HCT116 (cell line): ENCODE results near the gene TMEM94. TPM values are rescaled to one million over a fixed set of nuclear protein-coding genes. Genes with fewer than 3 reads are reported as not detected.

ENCODE experiments used
- ATAC-seq: fragments of 200-7000 bp; cut with Tn5 transposase; 2 replicates; pipeline ENCODE4 v1.9.1; 2020; ENCODE audit warnings: mild to moderate bottlenecking, moderate library complexity
- BruUV-seq: library from RNA; stranded (reverse); fragments of 400-500 nt; replicated peaks from 2 replicates; lab custom pipeline; 2021; lab: Mats Ljungman, UMichigan
- CTCF ChIA-PET: fragments of 300-600 bp; sonication (Branson Sonifier 250); formaldehyde crosslinking; loops from one replicate; lab custom pipeline; 2021; ENCODE audit warnings: antibody characterized with exemption; lab: Charles Lee
- POLR2A ChIA-PET: fragments of 300-600, 350-600 bp; sonication (Branson Sonifier 250); formaldehyde crosslinking; loops from one replicate; lab custom pipeline; 2021; ENCODE audit warnings: antibody characterized with exemption; lab: Charles Lee
- RAD21 ChIA-PET, 2 experiments: fragments of 300-600 bp; sonication (Branson Sonifier 250); formaldehyde crosslinking; loops; one replicate each; lab custom pipeline; 2023; ENCODE audit warnings: low total read pairs in 2 of 2; ENCODE audit not compliant: uncharacterized antibody in 2 of 2, unreplicated experiment in 2 of 2, low non-redundant PET in 1 of 2; lab: Charles Lee
- DNase-seq: peaks from one replicate; pipeline ENCODE4 v3.0.0-alpha.2; 2010; ENCODE audit warnings: low read depth, low spot score
- H2AFZ ChIP-seq: fragments of 200-600 bp; shearing (Covaris generic), sonication (generic); 2 replicates; pipeline ENCODE4 v1.6.1; 2017; ENCODE audit warnings: low read depth, mixed run types, mixed read lengths, antibody characterized with exemption, low read length; ENCODE audit not compliant: poor library complexity, severe bottlenecking
- H3K27ac ChIP-seq: 2 replicates; pipeline ENCODE4 v1.5.1; 2012; ENCODE audit warnings: low read depth, low read length
- H3K27me3 ChIP-seq: fragments of 200-600 bp; sonication (generic); 2 replicates; pipeline ENCODE4 v1.6.1; 2016; ENCODE audit warnings: mixed run types, low read length, mixed read lengths; ENCODE audit not compliant: insufficient read depth
- H3K36me3 ChIP-seq, 2 experiments: fragments of 200-500 bp in 1 of 2; fragments of 200-600 bp in 1 of 2; sonication (Bioruptor generic) in 1 of 2; sonication (generic) in 1 of 2; 2 replicates each; pipeline versions ENCODE4 v1.5.1 to v1.6.1; 2014 to 2016; ENCODE audit warnings: low read length in 2 of 2, inconsistent platforms in 1 of 2, mixed read lengths in 1 of 2, mixed run types in 1 of 2; ENCODE audit not compliant: insufficient read depth in 2 of 2, control insufficient read depth in 1 of 2
- H3K4me1 ChIP-seq, 2 experiments: fragments of 200-600 bp in 1 of 2; sonication (generic) in 1 of 2; 2 replicates each; pipeline versions ENCODE4 v1.5.1 to v1.6.1; 2012 to 2017; ENCODE audit warnings: low read length in 2 of 2, inconsistent platforms in 1 of 2, mild to moderate bottlenecking in 1 of 2, mixed read lengths in 1 of 2, mixed run types in 1 of 2, moderate library complexity in 1 of 2; ENCODE audit not compliant: insufficient read depth in 2 of 2, control insufficient read depth in 1 of 2
- H3K4me2 ChIP-seq: fragments of 200-600 bp; sonication (generic); 2 replicates; pipeline ENCODE4 v1.6.1; 2017; ENCODE audit warnings: mixed run types, low read length, mixed read lengths
- H3K4me3 ChIP-seq, 2 experiments: fragments of 200-600 bp in 1 of 2; sonication (generic) in 1 of 2; replicated peaks in 1 of 2; 2 replicates each; pipeline ENCODE4 v1.5.1; 2011 to 2016; ENCODE audit warnings: low read length in 2 of 2, control low read depth in 1 of 2, low read depth in 1 of 2, mild to moderate bottlenecking in 1 of 2, mixed read lengths in 1 of 2, mixed run types in 1 of 2
- H3K79me2 ChIP-seq: fragments of 200-600 bp; sonication (generic); 2 replicates; pipeline ENCODE4 v1.6.1; 2017; ENCODE audit warnings: mild to moderate bottlenecking, mixed run types, low read length, moderate library complexity, mixed read lengths; ENCODE audit not compliant: insufficient read depth
- H3K9ac ChIP-seq: fragments of 200-600 bp; sonication (generic); 2 replicates; pipeline ENCODE4 v1.6.1; 2016; ENCODE audit warnings: low read length, mixed read lengths
- H3K9me2 ChIP-seq: fragments of 200-600 bp; sonication (generic), shearing (Covaris generic); 2 replicates; pipeline ENCODE4 v1.6.1; 2017; ENCODE audit warnings: mixed run types, mild to moderate bottlenecking, moderate library complexity; ENCODE audit not compliant: insufficient read depth
- H3K9me3 ChIP-seq, 2 experiments: fragments of 200-500 bp in 1 of 2; fragments of 200-600 bp in 1 of 2; sonication (Bioruptor generic) in 1 of 2; sonication (generic) in 1 of 2; 2 replicates each; pipeline ENCODE4 v1.6.1; 2014 to 2017; ENCODE audit warnings: low read length in 2 of 2, mixed read lengths in 2 of 2, inconsistent platforms in 1 of 2, low read depth in 1 of 2, mild to moderate bottlenecking in 1 of 2, mixed run types in 1 of 2, moderate library complexity in 1 of 2; ENCODE audit not compliant: control insufficient read depth in 1 of 2, insufficient read depth in 1 of 2
- H4K20me1 ChIP-seq: fragments of 200-600 bp; sonication (generic), shearing (Covaris generic); 2 replicates; pipeline ENCODE4 v1.6.1; 2017; ENCODE audit warnings: mixed run types, mild to moderate bottlenecking, moderate library complexity; ENCODE audit not compliant: insufficient read depth
- CBX3 ChIP-seq: IDR thresholded peaks from 2 replicates; pipeline ENCODE4 v1.6.1; 2012; ENCODE audit warnings: low read depth
- CEBPB ChIP-seq: IDR thresholded peaks from 2 replicates; pipeline ENCODE4 v1.6.1; 2012; ENCODE audit warnings: low read depth
- EGR1 ChIP-seq: IDR thresholded peaks from 2 replicates; pipeline ENCODE4 v1.6.1; 2012; ENCODE audit warnings: low read depth
- ELF1 ChIP-seq: IDR thresholded peaks from 2 replicates; pipeline ENCODE4 v1.6.1; 2012; ENCODE audit warnings: low read depth, borderline replicate concordance
- EZH2 ChIP-seq: fragments of 200-600 bp; sonication (generic); IDR thresholded peaks from 2 replicates; pipeline ENCODE4 v1.6.1; 2017; ENCODE audit warnings: antibody characterized with exemption, mixed run types
- EZH2phosphoT487 ChIP-seq: fragments of 200-600 bp; IDR thresholded peaks from 2 replicates; pipeline ENCODE4 v1.6.1; 2018; ENCODE audit warnings: antibody characterized with exemption, borderline replicate concordance
- JUND ChIP-seq: IDR thresholded peaks from 2 replicates; pipeline ENCODE4 v1.6.1; 2012
- POLR2A ChIP-seq: IDR thresholded peaks from 2 replicates; pipeline ENCODE4 v1.7.0; 2011; ENCODE audit warnings: borderline replicate concordance; ENCODE audit not compliant: insufficient read depth, insufficient read length; ENCODE audit errors: extremely low read depth
- POLR2AphosphoS5 ChIP-seq: IDR thresholded peaks from 2 replicates; pipeline ENCODE4 v1.6.1; 2011; ENCODE audit warnings: mild to moderate bottlenecking, low read depth, low read length, moderate library complexity
- RAD21 ChIP-seq: IDR thresholded peaks from 2 replicates; pipeline ENCODE4 v1.6.1; 2012; ENCODE audit warnings: low read depth, mild to moderate bottlenecking
- SIN3A ChIP-seq: IDR thresholded peaks from 2 replicates; pipeline ENCODE4 v1.6.1; 2012; ENCODE audit warnings: low read depth
- TCF7L2 ChIP-seq: IDR thresholded peaks from 2 replicates; pipeline ENCODE4 v1.7.0; 2011; ENCODE audit warnings: borderline replicate concordance, inconsistent platforms; ENCODE audit not compliant: insufficient read depth, insufficient read length; ENCODE audit errors: extremely low read depth
- YY1 ChIP-seq: IDR thresholded peaks from 2 replicates; pipeline ENCODE4 v1.6.1; 2011; ENCODE audit warnings: low read length, low read depth, moderate library complexity, mild to moderate bottlenecking; ENCODE audit not compliant: insufficient replicate concordance; ENCODE audit errors: extremely low read depth
- ZBTB33 ChIP-seq: IDR thresholded peaks from 2 replicates; pipeline ENCODE4 v1.6.1; 2011; ENCODE audit warnings: mild to moderate bottlenecking, low read length, moderate library complexity; ENCODE audit not compliant: insufficient replicate concordance; ENCODE audit errors: extremely low read depth
- ZFX ChIP-seq: fragments of 450-650 bp; IDR thresholded peaks from 2 replicates; pipeline ENCODE4 v1.6.1; 2017
- intact Hi-C: fragments of 100-400 bp; cut with micrococcal nuclease; formaldehyde crosslinking; loops from 2 replicates; pipeline ENCODE4 v1.10.0; 2022
- total RNA-seq: library from RNA; stranded (reverse); gene quantifications from one replicate; pipeline ENCODE4 v1.2.1, GENCODE V29; 2021; ENCODE audit not compliant: unreplicated experiment
- TF ChIP-seq, protein P1 (sequence below): IDR thresholded peaks from 2 replicates; pipeline ENCODE4 v1.6.1; 2012
- TF ChIP-seq, protein P2 (sequence below): IDR thresholded peaks from 2 replicates; pipeline ENCODE4 v1.6.1; 2012; ENCODE audit warnings: low read depth

The TMEM94 gene
- total RNA-seq, 1 experiment from 2014 or later, result 75.4 TPM

- H3K4me3 ChIP-seq, result no peak overlapping the region
- no TSS peak for BruUV-seq
- TF ChIP-seq EGR1 (no peak), ELF1 (no peak), CBX3 (no peak), TCF7L2 (no peak), YY1 (no peak), EZH2phosphoT487 (no peak), ZFX (no peak), CEBPB (no peak), SIN3A (no peak), POLR2AphosphoS5 (no peak), JUND (no peak), EZH2 (no peak), ZBTB33 (no peak), RAD21 (no peak), POLR2A (no peak)
- TF ChIP-seq, protein P1, sequence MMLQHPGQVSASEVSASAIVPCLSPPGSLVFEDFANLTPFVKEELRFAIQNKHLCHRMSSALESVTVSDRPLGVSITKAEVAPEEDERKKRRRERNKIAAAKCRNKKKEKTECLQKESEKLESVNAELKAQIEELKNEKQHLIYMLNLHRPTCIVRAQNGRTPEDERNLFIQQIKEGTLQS, result no peak
- TF ChIP-seq, protein P2, sequence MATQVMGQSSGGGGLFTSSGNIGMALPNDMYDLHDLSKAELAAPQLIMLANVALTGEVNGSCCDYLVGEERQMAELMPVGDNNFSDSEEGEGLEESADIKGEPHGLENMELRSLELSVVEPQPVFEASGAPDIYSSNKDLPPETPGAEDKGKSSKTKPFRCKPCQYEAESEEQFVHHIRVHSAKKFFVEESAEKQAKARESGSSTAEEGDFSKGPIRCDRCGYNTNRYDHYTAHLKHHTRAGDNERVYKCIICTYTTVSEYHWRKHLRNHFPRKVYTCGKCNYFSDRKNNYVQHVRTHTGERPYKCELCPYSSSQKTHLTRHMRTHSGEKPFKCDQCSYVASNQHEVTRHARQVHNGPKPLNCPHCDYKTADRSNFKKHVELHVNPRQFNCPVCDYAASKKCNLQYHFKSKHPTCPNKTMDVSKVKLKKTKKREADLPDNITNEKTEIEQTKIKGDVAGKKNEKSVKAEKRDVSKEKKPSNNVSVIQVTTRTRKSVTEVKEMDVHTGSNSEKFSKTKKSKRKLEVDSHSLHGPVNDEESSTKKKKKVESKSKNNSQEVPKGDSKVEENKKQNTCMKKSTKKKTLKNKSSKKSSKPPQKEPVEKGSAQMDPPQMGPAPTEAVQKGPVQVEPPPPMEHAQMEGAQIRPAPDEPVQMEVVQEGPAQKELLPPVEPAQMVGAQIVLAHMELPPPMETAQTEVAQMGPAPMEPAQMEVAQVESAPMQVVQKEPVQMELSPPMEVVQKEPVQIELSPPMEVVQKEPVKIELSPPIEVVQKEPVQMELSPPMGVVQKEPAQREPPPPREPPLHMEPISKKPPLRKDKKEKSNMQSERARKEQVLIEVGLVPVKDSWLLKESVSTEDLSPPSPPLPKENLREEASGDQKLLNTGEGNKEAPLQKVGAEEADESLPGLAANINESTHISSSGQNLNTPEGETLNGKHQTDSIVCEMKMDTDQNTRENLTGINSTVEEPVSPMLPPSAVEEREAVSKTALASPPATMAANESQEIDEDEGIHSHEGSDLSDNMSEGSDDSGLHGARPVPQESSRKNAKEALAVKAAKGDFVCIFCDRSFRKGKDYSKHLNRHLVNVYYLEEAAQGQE, result no peak
- TF ChIP-seq, all 23 proteins: peak for 0
- ChIA-PET RAD21 (interaction anchor here in 1 of 2 experiments (0.6 kb wide), 1 partner anchor 37 kb away, joined by 3 read pairs; no protein-coding TSS in a partner anchor), CTCF (interaction anchor here (1.5 kb wide), 1 partner anchor 59 kb away, joined by 4 read pairs; no protein-coding TSS in a partner anchor), POLR2A (interaction anchor here (1.5 kb wide), 1 partner anchor 16 kb away, joined by 5 read pairs; no protein-coding TSS in a partner anchor)
- ATAC-seq, result no peak
- Histone ChIP-seq H3K4me2 (no peak overlapping the region), H3K79me2 (peaks cover 77% of the 10 kb centered on the region), H3K9me2 (no peaks in the 10 kb centered on the region), H4K20me1 (no peaks in the 10 kb centered on the region), H3K9ac (no peak overlapping the region), H3K27me3 (no peaks in the 10 kb centered on the region), H3K4me1 (peaks cover 0 to 17% of the 10 kb centered on the region in 2 experiments; a peak in 2 of 4 replicates), H3K9me3 (no peaks in the 10 kb centered on the region), H2AFZ (no peak overlapping the region), H3K27ac (no peak overlapping the region; the same call in 1 of the 2 replicates), H3K36me3 (no peaks in the 10 kb centered on the region; a peak in 1 of 4 replicates)
- intact Hi-C loops, result no loop called here
- DNase-seq, result no peak
Observed at GRCh38 chr17:75542229-75542628, 85.8 kb downstream of the TMEM94 start.
